ENCODE data around the gene FAAP20. TPM values are rescaled to one million over a fixed set of nuclear protein-coding genes. Genes with fewer than 3 reads are reported as not detected.
A peak's percentile ranks its signal among the peaks of the same experiment; 100 is the strongest.

FAAP20 gene
- total RNA-seq, 2 donors from 2014 or later, result 59.1 to 66.9 TPM

GRCh38 chr1:2232916-2233438, 38.4 kb upstream of the FAAP20 start:
- Mint-ChIP-seq H3K9me3 (no peaks in the 10 kb centered on the region), H3K36me3 (peaks cover 32 to 34% of the 10 kb centered on the region in 2 donors)

GRCh38 chr1:2232255-2232915, 37.8 kb upstream of the FAAP20 start:
- ATAC-seq, result peak in 1 of 2 donors; percentile 0
- no peak for DNase-seq (ENCODE audit: low spot score in 2 of 2)
- no peaks in the 10 kb centered on the region for H3K9me3 Mint-ChIP-seq
- peak overlapping the region; percentile 79 to 99 for H3K27ac Mint-ChIP-seq
- peaks cover 32 to 34% of the 10 kb centered on the region in 2 donors for H3K36me3 Mint-ChIP-seq

More at GRCh38 chr1:2232916-2233438, 38.4 kb upstream of the FAAP20 start:
- H3K27ac Mint-ChIP-seq, result peak overlapping the region; percentile 60 to 79
- ATAC-seq, result no peak
- no peak for DNase-seq (ENCODE audit: low spot score in 2 of 2)

GRCh38 chr1:2231532-2232254, 37.1 kb upstream of the FAAP20 start:
- peaks cover 32 to 34% of the 10 kb centered on the region in 2 donors for H3K36me3 Mint-ChIP-seq
- no peaks in the 10 kb centered on the region for H3K9me3 Mint-ChIP-seq
- DNase-seq (ENCODE audit: low spot score in 2 of 2), result peak; percentile 72 to 86

GRCh38 chr1:2230781-2231531, 36.4 kb upstream of the FAAP20 start:
- peak; percentile 0 to 18 for ATAC-seq
- H3K36me3 Mint-ChIP-seq, result peaks cover 32 to 34% of the 10 kb centered on the region in 2 donors

More at GRCh38 chr1:2231532-2232254, 37.1 kb upstream of the FAAP20 start:
- ATAC-seq, result peak; percentile 24 to 48
- peak overlapping the region; percentile 79 to 99 for H3K27ac Mint-ChIP-seq

GRCh38 chr1:2229911-2230731, 35.5 kb upstream of the FAAP20 start:
- H3K27ac Mint-ChIP-seq, result peak overlapping the region; percentile 79 to 99
- ATAC-seq, result no peak
- H3K36me3 Mint-ChIP-seq, result peaks cover 32 to 34% of the 10 kb centered on the region in 2 donors
- no peak for DNase-seq (ENCODE audit: low spot score in 2 of 2)
- H3K9me3 Mint-ChIP-seq, result no peaks in the 10 kb centered on the region

More at GRCh38 chr1:2230781-2231531, 36.4 kb upstream of the FAAP20 start:
- peak in 1 of 2 donors; percentile 68 for DNase-seq (ENCODE audit: low spot score in 2 of 2)
- Mint-ChIP-seq H3K9me3 (no peaks in the 10 kb centered on the region), H3K27ac (peak overlapping the region; percentile 79 to 99)

- ATAC-seq, result peak; percentile 4
- Mint-ChIP-seq H3K27ac (peak overlapping the region; percentile 79 to 99), H3K9me3 (no peaks in the 10 kb centered on the region), H3K36me3 (peaks cover 32 to 34% of the 10 kb centered on the region in 2 donors)
- DNase-seq (ENCODE audit: low spot score in 2 of 2), result peak in 1 of 2 donors; percentile 55
These were observed 34.7 kb upstream of the FAAP20 start for GRCh38 chr1:2229037-2229864.

GRCh38 chr1:2228694-2229036, 34.1 kb upstream of the FAAP20 start:
- ATAC-seq (no peak), DNase-seq (ENCODE audit: low spot score in 2 of 2) (no peak)
- H3K27ac Mint-ChIP-seq, result peak overlapping the region; percentile 79 to 99
- no peaks in the 10 kb centered on the region for H3K9me3 Mint-ChIP-seq
- peaks cover 32 to 34% of the 10 kb centered on the region in 2 donors for H3K36me3 Mint-ChIP-seq

GRCh38 chr1:2228157-2228594, 33.6 kb upstream of the FAAP20 start, which contains the start of gene SKI:
SKI (plus strand) TSS chr1:2228319; CDS start chr1:2228767, 448 bp downstream.
- DNase-seq (ENCODE audit: low spot score in 2 of 2) (no peak), ATAC-seq (no peak)
- Mint-ChIP-seq H3K9me3 (no peaks in the 10 kb centered on the region), H3K36me3 (peaks cover 32 to 34% of the 10 kb centered on the region in 2 donors), H3K27ac (peak within 1 kb of the TSS; percentile 79 to 99)

GRCh38 chr1:2227346-2228156, 33.0 kb upstream of the FAAP20 start:
- Mint-ChIP-seq H3K27ac (peak overlapping the region in 1 of 2 donors; percentile 87), H3K9me3 (no peaks in the 10 kb centered on the region)

GRCh38 chr1:2226525-2227345, 32.2 kb upstream of the FAAP20 start:
- peaks cover 27 to 28% of the 10 kb centered on the region in 2 donors for H3K36me3 Mint-ChIP-seq
- DNase-seq (ENCODE audit: low spot score in 2 of 2) (no peak), ATAC-seq (no peak)
- H3K9me3 Mint-ChIP-seq, result no peaks in the 10 kb centered on the region
- H3K27ac Mint-ChIP-seq, result peak overlapping the region in 1 of 2 donors; percentile 85

More at GRCh38 chr1:2227346-2228156, 33.0 kb upstream of the FAAP20 start:
- ATAC-seq (peak; percentile 77 to 83), DNase-seq (ENCODE audit: low spot score in 2 of 2) (peak; percentile 97 to 99)
- peaks cover 32 to 34% of the 10 kb centered on the region in 2 donors for H3K36me3 Mint-ChIP-seq

GRCh38 chr1:2224631-2225428, 30.3 kb upstream of the FAAP20 start:
- Mint-ChIP-seq H3K27ac (no peak overlapping the region), H3K9me3 (no peaks in the 10 kb centered on the region), H3K36me3 (peaks cover 10 to 11% of the 10 kb centered on the region in 2 donors)
- no peak for DNase-seq (ENCODE audit: low spot score in 2 of 2)
- ATAC-seq, result no peak

- DNase-seq (ENCODE audit: low spot score in 2 of 2) (no peak), ATAC-seq (no peak)
- H3K9me3 Mint-ChIP-seq, result peaks cover 0 to 1% of the 10 kb centered on the region in 2 donors
- peaks cover 4% of the 10 kb centered on the region in 2 donors for H3K36me3 Mint-ChIP-seq
- H3K27ac Mint-ChIP-seq, result no peak overlapping the region
These were observed 29.6 kb upstream of the FAAP20 start for GRCh38 chr1:2224170-2224584.

GRCh38 chr1:2221271-2221670, 26.7 kb upstream of the FAAP20 start:
- Mint-ChIP-seq H3K27ac (peak overlapping the region in 1 of 2 donors; percentile 45), H3K36me3 (no peaks in the 10 kb centered on the region), H3K9me3 (peaks cover 0 to 8% of the 10 kb centered on the region in 2 donors)
- no peak for ATAC-seq
- no peak for DNase-seq (ENCODE audit: low spot score in 2 of 2)
